Esophagus squamous epithelium (tissue), 5 donors: Measurements from ENCODE around the gene AEBP2. TPM values are rescaled to one million over a fixed set of nuclear protein-coding genes. Genes with fewer than 3 reads are reported as not detected.

ENCODE experiments used
- DNase-seq: peaks from one replicate; lab custom pipeline; 2025; lab: John Stamatoyannopoulos, UW
- H3K27ac ChIP-seq, 4 donors: fragments of 200-600 bp; sonication (generic); one replicate each; pipeline ENCODE4 v1.5.1; 2016 to 2019; ENCODE audit warnings: mild to moderate bottlenecking in 1 of 4
- H3K27me3 ChIP-seq, 4 donors: fragments of 200-600 bp; sonication (generic); 1 replicate in 3 of 4; 2 replicates in 1 of 4; pipeline versions ENCODE4 v1.5.1 to v1.6.0; 2017 to 2021; ENCODE audit warnings: antibody characterized with exemption in 1 of 4
- H3K36me3 ChIP-seq, 3 donors: fragments of 200-600 bp; sonication (generic); one replicate each; pipeline ENCODE4 v1.5.1; 2016 to 2019
- H3K4me1 ChIP-seq, 3 donors: fragments of 200-600 bp; sonication (generic); one replicate each; pipeline ENCODE4 v1.5.1; 2017 to 2019
- H3K4me3 ChIP-seq, 4 donors: fragments of 200-600 bp; sonication (generic); 1 replicate in 3 of 4; 2 replicates in 1 of 4; pipeline ENCODE4 v1.5.1; 2016 to 2019; ENCODE audit warnings: mild to moderate bottlenecking in 2 of 4, moderate library complexity in 1 of 4
- H3K9me3 ChIP-seq, 3 donors: fragments of 200-600 bp; sonication (generic); one replicate each; pipeline ENCODE4 v1.5.1; 2016 to 2019
- POLR2A ChIP-seq, 4 donors: fragments of 450-650 bp; IDR thresholded peaks; one replicate each; pipeline ENCODE4 v1.6.1; 2017; ENCODE audit warnings: antibody characterized with exemption in 4 of 4, mild to moderate bottlenecking in 4 of 4, moderate library complexity in 3 of 4
- WGBS, 2 donors: methylation state at CpG; one replicate each; pipeline ENCODE4 v1.1.5; 2018; 5-methylcytosine and 5-hydroxymethylcytosine counted together
- intact Hi-C: fragments of 100-400 bp; cut with DNase I; formaldehyde crosslinking; loops from one replicate; pipeline ENCODE4 v1.15.0; 2022
- total RNA-seq, 4 donors: library from RNA; depleted of rRNA; stranded (reverse); fragments of >200 nt; gene quantifications; one replicate each; pipeline ENCODE4 v1.1.0, GENCODE V29; 2016
- TF ChIP-seq, protein P1 (sequence below), 6 experiments: fragments of 450-650 bp in 4 of 6; fragments of 200-600 bp in 2 of 6; sonication (generic) in 2 of 6; IDR thresholded peaks; one replicate each; pipeline ENCODE4 v1.5.1; 2016 to 2019; ENCODE audit warnings: antibody characterized with exemption in 6 of 6, mild to moderate bottlenecking in 4 of 6, moderate library complexity in 4 of 6
- donor health status: DM: yes; HTN: yes; CAD: no.

Gene AEBP2
- total RNA-seq, 4 donors from 2014 or later: 26.8 to 50.2 (median 33.4) TPM

GRCh38 chr12:19435831-19436497 lies 3.3 kb upstream of the AEBP2 start:
- no peaks in the 10 kb centered on the region for H3K9me3 ChIP-seq
- intact Hi-C loops: no loop called here
- WGBS, 2 donors: 87 to 94% methylated on average over 10 of the region's 10 CpGs

DNA sequence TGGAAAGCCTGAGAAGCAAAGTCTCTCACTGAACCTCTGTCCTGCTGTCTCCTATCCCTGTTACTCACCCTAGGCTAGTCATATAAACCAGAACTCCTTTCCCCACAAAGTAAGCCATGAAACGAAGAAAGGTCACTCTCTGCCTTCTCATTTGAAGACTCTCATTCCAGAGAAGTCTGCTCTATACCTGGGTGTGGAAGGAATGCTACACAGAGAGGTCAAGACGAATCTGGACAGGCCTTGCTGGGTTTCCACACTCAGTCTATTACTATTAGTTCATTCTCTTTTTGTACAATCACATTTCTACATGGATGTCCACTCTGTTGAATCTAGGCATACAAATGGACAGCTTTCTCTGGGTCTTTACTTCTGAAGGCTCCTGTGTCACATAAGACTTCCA lies 2.4 kb upstream of the AEBP2 start:
- Histone ChIP-seq H3K9me3 (no peaks in the 10 kb centered on the region), H3K4me3 (no peak overlapping the region), H3K4me1 (peaks cover 9 to 22% (median 12%) of the 10 kb centered on the region in 3 donors), H3K27me3 (no peaks in the 10 kb centered on the region), H3K36me3 (no peaks in the 10 kb centered on the region), H3K27ac (no peak overlapping the region)
- 75 to 82% methylated on average over 1 of the region's 2 CpGs for WGBS, 2 donors
- DNase-seq: no peak
- TF ChIP-seq POLR2A (IDR thresholded peaks at IDR 0.05): no peak
- TF ChIP-seq, protein P1, sequence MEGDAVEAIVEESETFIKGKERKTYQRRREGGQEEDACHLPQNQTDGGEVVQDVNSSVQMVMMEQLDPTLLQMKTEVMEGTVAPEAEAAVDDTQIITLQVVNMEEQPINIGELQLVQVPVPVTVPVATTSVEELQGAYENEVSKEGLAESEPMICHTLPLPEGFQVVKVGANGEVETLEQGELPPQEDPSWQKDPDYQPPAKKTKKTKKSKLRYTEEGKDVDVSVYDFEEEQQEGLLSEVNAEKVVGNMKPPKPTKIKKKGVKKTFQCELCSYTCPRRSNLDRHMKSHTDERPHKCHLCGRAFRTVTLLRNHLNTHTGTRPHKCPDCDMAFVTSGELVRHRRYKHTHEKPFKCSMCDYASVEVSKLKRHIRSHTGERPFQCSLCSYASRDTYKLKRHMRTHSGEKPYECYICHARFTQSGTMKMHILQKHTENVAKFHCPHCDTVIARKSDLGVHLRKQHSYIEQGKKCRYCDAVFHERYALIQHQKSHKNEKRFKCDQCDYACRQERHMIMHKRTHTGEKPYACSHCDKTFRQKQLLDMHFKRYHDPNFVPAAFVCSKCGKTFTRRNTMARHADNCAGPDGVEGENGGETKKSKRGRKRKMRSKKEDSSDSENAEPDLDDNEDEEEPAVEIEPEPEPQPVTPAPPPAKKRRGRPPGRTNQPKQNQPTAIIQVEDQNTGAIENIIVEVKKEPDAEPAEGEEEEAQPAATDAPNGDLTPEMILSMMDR (IDR thresholded peaks at IDR 0.05): no peak
- intact Hi-C loops: no loop called here

More at GRCh38 chr12:19435831-19436497, 3.3 kb upstream of the AEBP2 start:
- H3K27me3 ChIP-seq: no peaks in the 10 kb centered on the region
- no peak overlapping the region for H3K4me3 ChIP-seq
- peaks cover 7 to 22% (median 13%) of the 10 kb centered on the region in 3 donors for H3K4me1 ChIP-seq
- H3K27ac ChIP-seq: no peak overlapping the region
- no peak for TF ChIP-seq POLR2A (IDR thresholded peaks at IDR 0.05)
- TF ChIP-seq, protein P1 (IDR thresholded peaks at IDR 0.05): no peak
- DNase-seq: no peak
- no peaks in the 10 kb centered on the region for H3K36me3 ChIP-seq

DNA sequence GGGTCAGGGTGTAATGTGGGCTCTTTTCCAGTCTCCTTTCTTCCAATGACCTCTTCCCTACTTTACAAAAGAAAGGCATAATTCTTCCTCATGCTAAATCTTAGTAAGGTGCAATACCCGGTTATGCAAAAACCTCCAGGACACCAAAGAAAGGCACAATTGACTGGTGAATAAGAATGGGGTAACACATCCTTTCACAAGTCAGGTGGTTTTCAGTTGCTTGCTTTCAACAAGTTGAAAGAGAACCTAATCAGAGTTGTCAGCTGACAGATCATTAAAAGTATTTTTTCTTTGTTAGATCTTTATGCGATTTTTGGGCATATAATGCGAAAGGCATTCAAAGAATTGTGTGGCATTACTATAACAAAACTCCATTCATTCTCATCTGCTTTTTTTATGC lies 1.3 kb upstream of the AEBP2 start:
- no peak overlapping the region for H3K27ac ChIP-seq
- no peak for TF ChIP-seq POLR2A (IDR thresholded peaks at IDR 0.05)
- TF ChIP-seq, protein P1 (IDR thresholded peaks at IDR 0.05): no peak
- no peaks in the 10 kb centered on the region for H3K27me3 ChIP-seq
- no peak for DNase-seq
- H3K9me3 ChIP-seq: no peaks in the 10 kb centered on the region
- intact Hi-C loops: no loop called here
- no peak overlapping the region for H3K4me3 ChIP-seq
- peaks cover 5 to 22% (median 9%) of the 10 kb centered on the region in 3 donors for H3K4me1 ChIP-seq
- peaks cover 0 to under 1% (median 0%) of the 10 kb centered on the region in 3 donors for H3K36me3 ChIP-seq
- 77 to 78% methylated on average over 3 of the region's 3 CpGs for WGBS, 2 donors

GRCh38 chr12:19440019-19440858 lies 947 bp downstream of the AEBP2 start:
- 0 to 1% methylated on average over 38 to 47 of the region's 71 CpGs for WGBS, 2 donors
- peak; percentile 13 for DNase-seq
- intact Hi-C loops: no loop called here

More at GRCh38 chr12:19440019-19440858, 947 bp downstream of the AEBP2 start:
- H3K9me3 ChIP-seq: no peaks in the 10 kb centered on the region
- peak overlapping the region; percentile 93 to 96 (median 94) for H3K27ac ChIP-seq
- peaks cover 12 to 44% (median 24%) of the 10 kb centered on the region in 3 donors for H3K4me1 ChIP-seq
- H3K4me3 ChIP-seq: peak overlapping the region; percentile 76 to 99 (median 90)
- TF ChIP-seq, protein P1 (IDR thresholded peaks at IDR 0.05): no peak
- no peak for TF ChIP-seq POLR2A (IDR thresholded peaks at IDR 0.05)
- H3K36me3 ChIP-seq: peaks cover 0 to 6% (median 0%) of the 10 kb centered on the region in 3 donors
- no peaks in the 10 kb centered on the region for H3K27me3 ChIP-seq
